DOHH2 (cell line): ENCODE measurements around the gene ADK.

Experiments used
- EZH2phosphoT487 ChIP-seq: fragments of 200-600 bp; sonication (generic); IDR thresholded peaks from 2 replicates; pipeline ENCODE4 v1.6.1; 2017; ENCODE audit warnings: borderline replicate concordance, mild to moderate bottlenecking, antibody characterized with exemption, low read length, moderate library complexity, mixed read lengths
- TF ChIP-seq, protein P1 (sequence below): fragments of 200-600 bp; sonication (generic); IDR thresholded peaks from one replicate; pipeline ENCODE4 v1.5.1; 2014; ENCODE audit warnings: antibody characterized with exemption, mild to moderate bottlenecking, low read depth, low read length; ENCODE audit not compliant: poor library complexity, severe bottlenecking

DNA sequence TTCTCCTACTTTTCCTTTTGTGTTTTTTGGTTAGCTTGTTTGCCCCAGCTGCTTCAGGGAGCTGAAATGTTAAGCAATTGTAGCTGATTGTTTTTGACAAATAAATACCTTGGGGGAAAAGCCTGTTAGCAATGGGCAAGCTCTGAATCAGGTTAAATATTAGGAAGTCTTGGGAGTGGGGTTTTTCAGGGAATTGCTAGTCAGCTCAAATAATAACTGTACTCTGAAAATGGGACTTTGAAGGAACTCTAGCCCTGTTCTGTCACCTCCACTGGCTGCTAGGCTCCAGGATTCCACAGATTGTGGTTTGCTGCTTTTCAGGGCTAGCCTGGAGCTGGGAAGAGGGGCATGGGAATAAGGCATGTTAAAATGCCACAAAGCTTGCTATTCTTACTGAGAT is 39.5 kb downstream of the ADK start:
- TF ChIP-seq, protein P1, sequence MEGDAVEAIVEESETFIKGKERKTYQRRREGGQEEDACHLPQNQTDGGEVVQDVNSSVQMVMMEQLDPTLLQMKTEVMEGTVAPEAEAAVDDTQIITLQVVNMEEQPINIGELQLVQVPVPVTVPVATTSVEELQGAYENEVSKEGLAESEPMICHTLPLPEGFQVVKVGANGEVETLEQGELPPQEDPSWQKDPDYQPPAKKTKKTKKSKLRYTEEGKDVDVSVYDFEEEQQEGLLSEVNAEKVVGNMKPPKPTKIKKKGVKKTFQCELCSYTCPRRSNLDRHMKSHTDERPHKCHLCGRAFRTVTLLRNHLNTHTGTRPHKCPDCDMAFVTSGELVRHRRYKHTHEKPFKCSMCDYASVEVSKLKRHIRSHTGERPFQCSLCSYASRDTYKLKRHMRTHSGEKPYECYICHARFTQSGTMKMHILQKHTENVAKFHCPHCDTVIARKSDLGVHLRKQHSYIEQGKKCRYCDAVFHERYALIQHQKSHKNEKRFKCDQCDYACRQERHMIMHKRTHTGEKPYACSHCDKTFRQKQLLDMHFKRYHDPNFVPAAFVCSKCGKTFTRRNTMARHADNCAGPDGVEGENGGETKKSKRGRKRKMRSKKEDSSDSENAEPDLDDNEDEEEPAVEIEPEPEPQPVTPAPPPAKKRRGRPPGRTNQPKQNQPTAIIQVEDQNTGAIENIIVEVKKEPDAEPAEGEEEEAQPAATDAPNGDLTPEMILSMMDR = no peak
- TF ChIP-seq EZH2phosphoT487 = no peak
